ENCODE measurements around the gene LRRTM4. TPM values are rescaled to one million over a fixed set of nuclear protein-coding genes. Genes with fewer than 3 reads are reported as not detected.

The LRRTM4 gene
- total RNA-seq, 2 donors from 2014 or later: 7.0 to 21.1 TPM

DNA sequence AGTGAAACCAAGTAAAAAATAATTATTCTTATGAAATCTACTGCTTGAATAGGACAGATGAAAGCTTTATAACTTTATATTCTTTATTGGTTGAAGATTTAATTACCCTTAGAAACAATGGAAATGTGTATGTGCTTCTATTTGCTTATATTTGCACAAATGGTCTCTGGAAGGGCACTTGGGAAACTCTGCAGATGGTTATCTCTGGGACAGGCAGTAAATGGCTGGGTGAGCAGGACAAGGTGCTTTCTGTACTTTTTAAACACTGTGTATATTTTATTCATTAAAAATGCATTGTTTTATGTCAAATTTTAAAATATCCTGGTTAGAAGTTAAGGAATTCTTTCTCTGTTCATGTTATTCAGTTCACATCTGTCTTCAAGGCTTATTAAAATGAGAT lies 131.1 kb downstream of the LRRTM4 start:
- no peaks in the 10 kb centered on the region for H3K27me3 ChIP-seq (ENCODE audit: control insufficient read depth, insufficient read depth, low read length, poor library complexity, severe bottlenecking)
- no peak overlapping the region for H3K4me3 Mint-ChIP-seq

DNA sequence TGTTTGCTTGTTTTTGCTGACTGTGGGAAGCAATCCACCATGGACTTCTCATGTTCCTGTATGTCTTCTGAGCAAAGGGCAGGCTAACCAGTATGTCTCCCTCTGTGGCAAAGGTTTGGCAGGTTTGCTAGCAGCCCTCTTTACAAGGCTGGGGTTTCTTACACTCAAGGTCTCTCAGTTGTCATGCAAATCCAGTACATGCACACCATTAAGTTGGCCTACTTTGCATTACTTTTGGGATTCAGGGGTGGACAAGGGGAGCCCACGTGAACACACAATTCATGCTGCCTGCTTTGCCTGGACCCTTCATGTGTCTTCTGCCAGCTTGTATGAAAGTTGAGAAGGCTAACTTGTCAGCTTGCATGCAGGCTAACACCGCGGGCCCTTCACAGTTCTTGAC lies 134.9 kb downstream of the LRRTM4 start:
- no peak overlapping the region for H3K9ac ChIP-seq (ENCODE audit: extremely low read depth, low read length, poor library complexity, severe bottlenecking)
- Mint-ChIP-seq H3K9me3 (peaks cover 5% of the 10 kb centered on the region), H3K36me3 (ENCODE audit: low read depth) (peaks cover 4% of the 10 kb centered on the region), H3K27me3 (ENCODE audit: insufficient read depth) (no peaks in the 10 kb centered on the region), H3K4me3 (no peak overlapping the region), H3K27ac (peak overlapping the region; percentile 21), H3K4me1 (peaks cover 37% of the 10 kb centered on the region)
- H3K4me1 ChIP-seq (ENCODE audit: control insufficient read depth, insufficient read depth, low read length): no peaks in the 10 kb centered on the region
- no peak overlapping the region for H3K27ac ChIP-seq (ENCODE audit: low read depth, low read length)
- H3K36me3 ChIP-seq (ENCODE audit: control insufficient read depth, insufficient read depth, low read length): no peaks in the 10 kb centered on the region
- no peak overlapping the region for H3K4me3 ChIP-seq (ENCODE audit: low read length)
- TF ChIP-seq, protein P1, sequence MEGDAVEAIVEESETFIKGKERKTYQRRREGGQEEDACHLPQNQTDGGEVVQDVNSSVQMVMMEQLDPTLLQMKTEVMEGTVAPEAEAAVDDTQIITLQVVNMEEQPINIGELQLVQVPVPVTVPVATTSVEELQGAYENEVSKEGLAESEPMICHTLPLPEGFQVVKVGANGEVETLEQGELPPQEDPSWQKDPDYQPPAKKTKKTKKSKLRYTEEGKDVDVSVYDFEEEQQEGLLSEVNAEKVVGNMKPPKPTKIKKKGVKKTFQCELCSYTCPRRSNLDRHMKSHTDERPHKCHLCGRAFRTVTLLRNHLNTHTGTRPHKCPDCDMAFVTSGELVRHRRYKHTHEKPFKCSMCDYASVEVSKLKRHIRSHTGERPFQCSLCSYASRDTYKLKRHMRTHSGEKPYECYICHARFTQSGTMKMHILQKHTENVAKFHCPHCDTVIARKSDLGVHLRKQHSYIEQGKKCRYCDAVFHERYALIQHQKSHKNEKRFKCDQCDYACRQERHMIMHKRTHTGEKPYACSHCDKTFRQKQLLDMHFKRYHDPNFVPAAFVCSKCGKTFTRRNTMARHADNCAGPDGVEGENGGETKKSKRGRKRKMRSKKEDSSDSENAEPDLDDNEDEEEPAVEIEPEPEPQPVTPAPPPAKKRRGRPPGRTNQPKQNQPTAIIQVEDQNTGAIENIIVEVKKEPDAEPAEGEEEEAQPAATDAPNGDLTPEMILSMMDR (conservative IDR thresholded peaks at IDR 0.05): no peak
- WGBS, 2 experiments (ENCODE audit: insufficient coverage in 1 of 2, insufficient read length in 1 of 2): 14 to 53% methylated on average over 3 of the region's 3 CpGs
- no peaks in the 10 kb centered on the region for H3K27me3 ChIP-seq (ENCODE audit: control insufficient read depth, insufficient read depth, low read length, poor library complexity, severe bottlenecking)
- peak; percentile 65 for DNase-seq
- H3K9me3 ChIP-seq (ENCODE audit: control insufficient read depth, low read length): no peaks in the 10 kb centered on the region

More for the DNA sequence above, 131.1 kb downstream of the LRRTM4 start:
- Histone ChIP-seq H3K9ac (ENCODE audit: extremely low read depth, low read length, poor library complexity, severe bottlenecking) (no peak overlapping the region), H3K9me3 (ENCODE audit: control insufficient read depth, low read length) (no peaks in the 10 kb centered on the region), H3K36me3 (ENCODE audit: control insufficient read depth, insufficient read depth, low read length) (no peaks in the 10 kb centered on the region), H3K4me3 (ENCODE audit: low read length) (no peak overlapping the region), H3K27ac (ENCODE audit: low read depth, low read length) (no peak overlapping the region), H3K4me1 (ENCODE audit: control insufficient read depth, insufficient read depth, low read length) (peaks cover 7% of the 10 kb centered on the region)
- Mint-ChIP-seq H3K27ac (no peak overlapping the region), H3K36me3 (ENCODE audit: low read depth) (peaks cover 4% of the 10 kb centered on the region), H3K4me1 (peaks cover 47% of the 10 kb centered on the region), H3K27me3 (ENCODE audit: insufficient read depth) (no peaks in the 10 kb centered on the region), H3K9me3 (peaks cover 5% of the 10 kb centered on the region)
- TF ChIP-seq, protein P1 (conservative IDR thresholded peaks at IDR 0.05): no peak
- DNase-seq: no peak

- no peaks in the 10 kb centered on the region for H3K27me3 Mint-ChIP-seq (ENCODE audit: insufficient read depth)
- no peaks in the 10 kb centered on the region for H3K36me3 ChIP-seq (ENCODE audit: control insufficient read depth, insufficient read depth, low read length)
- H3K36me3 Mint-ChIP-seq (ENCODE audit: low read depth): no peaks in the 10 kb centered on the region
- H3K27ac ChIP-seq (ENCODE audit: low read depth, low read length): no peak overlapping the region
- H3K9me3 ChIP-seq (ENCODE audit: control insufficient read depth, low read length): no peaks in the 10 kb centered on the region
- H3K4me3 ChIP-seq (ENCODE audit: low read length): no peak overlapping the region
- no peak for DNase-seq
- TF ChIP-seq, protein P1 (conservative IDR thresholded peaks at IDR 0.05): no peak
- H3K4me1 ChIP-seq (ENCODE audit: control insufficient read depth, insufficient read depth, low read length): no peaks in the 10 kb centered on the region
- no peak overlapping the region for H3K9ac ChIP-seq (ENCODE audit: extremely low read depth, low read length, poor library complexity, severe bottlenecking)
- H3K27me3 ChIP-seq (ENCODE audit: control insufficient read depth, insufficient read depth, low read length, poor library complexity, severe bottlenecking): no peaks in the 10 kb centered on the region
- H3K4me3 Mint-ChIP-seq: no peak overlapping the region
- H3K27ac Mint-ChIP-seq: no peak overlapping the region
- H3K4me1 Mint-ChIP-seq: peaks cover 2% of the 10 kb centered on the region
- no peaks in the 10 kb centered on the region for H3K9me3 Mint-ChIP-seq
Observed at GRCh38 chr2:77372636-77373035, 149.5 kb downstream of the LRRTM4 start.

All from endodermal cell (in vitro differentiated cells).